Measurements from ENCODE around the gene ACOX1.

GRCh38 chr17:76007850-76008165 lies 28.8 kb upstream of the ACOX1 start:
- TF ChIP-seq ZFP62 (CRISPR knock-in tag; IDR thresholded peaks at IDR 0.05): no peak
- TF ChIP-seq ZBTB39 (CRISPR knock-in tag; IDR thresholded peaks at IDR 0.05): no peak
- TF ChIP-seq CTCF (CRISPR knock-in tag; IDR thresholded peaks at IDR 0.05): no peak
- TF ChIP-seq KDM1A (CRISPR knock-in tag; IDR thresholded peaks at IDR 0.05): no peak
- TF ChIP-seq NFE2 (CRISPR knock-in tag; IDR thresholded peaks at IDR 0.05): no peak
- TF ChIP-seq RAD21 (CRISPR knock-in tag; IDR thresholded peaks at IDR 0.05): no peak
- TF ChIP-seq RFX5 (IDR thresholded peaks at IDR 0.05; ENCODE audit: low read depth, low read length): no peak
- TF ChIP-seq KDM2A (CRISPR knock-in tag; IDR thresholded peaks at IDR 0.05; ENCODE audit: borderline replicate concordance, low read depth): no peak
